OCI-LY3 (cell line): ENCODE data around the gene BAG3.

Experiments
- CTCF ChIP-seq: fragments of 200-600, 300-600 bp; sonication (generic); IDR thresholded peaks from 2 replicates; pipeline ENCODE4 v1.5.1; 2014; ENCODE audit warnings: antibody characterized with exemption, low read length, low read depth
- EZH2phosphoT487 ChIP-seq: fragments of 200-600 bp; shearing (Covaris generic); IDR thresholded peaks from 2 replicates; pipeline ENCODE4 v1.6.1; 2018; ENCODE audit warnings: antibody characterized with exemption, mixed run types, low read depth

GRCh38 chr10:119687192-119688032 lies 36.2 kb downstream of the BAG3 start:
- TF ChIP-seq CTCF (no peak), EZH2phosphoT487 (no peak)
